EH (cell line): Measurements from ENCODE around the gene DCBLD2.
"Not testable (repeated sequence)": the region's sequence is repeated elsewhere in the genome, so short reads cannot be mapped to it uniquely, and the experiment has no call there.

Experiments
- DNase-seq: peaks from one replicate; pipeline ENCODE4 v3.0.0-alpha.2; 2015; ENCODE audit warnings: low read depth

Gene DCBLD2

DNA sequence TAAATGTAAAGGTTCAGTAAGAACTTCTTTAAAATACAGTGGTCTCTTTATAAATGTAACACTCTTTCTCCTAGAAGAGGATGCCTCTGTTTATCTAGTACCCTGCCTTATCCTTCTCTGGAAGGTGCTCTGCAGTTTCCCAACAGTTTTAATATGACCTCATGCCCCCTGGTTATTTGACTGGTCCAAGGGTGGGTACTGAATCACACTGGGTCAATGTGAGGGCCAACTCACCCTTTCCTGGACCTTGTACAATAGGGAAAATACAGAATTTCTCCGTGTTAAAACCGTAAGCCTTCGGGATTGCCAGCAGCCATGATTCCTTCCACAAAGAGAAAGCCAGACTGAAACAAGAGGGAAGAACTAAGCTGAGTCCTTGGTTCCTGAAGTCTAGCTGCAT is 9.2 kb downstream of the DCBLD2 start:
- DNase-seq = no peak

DNA sequence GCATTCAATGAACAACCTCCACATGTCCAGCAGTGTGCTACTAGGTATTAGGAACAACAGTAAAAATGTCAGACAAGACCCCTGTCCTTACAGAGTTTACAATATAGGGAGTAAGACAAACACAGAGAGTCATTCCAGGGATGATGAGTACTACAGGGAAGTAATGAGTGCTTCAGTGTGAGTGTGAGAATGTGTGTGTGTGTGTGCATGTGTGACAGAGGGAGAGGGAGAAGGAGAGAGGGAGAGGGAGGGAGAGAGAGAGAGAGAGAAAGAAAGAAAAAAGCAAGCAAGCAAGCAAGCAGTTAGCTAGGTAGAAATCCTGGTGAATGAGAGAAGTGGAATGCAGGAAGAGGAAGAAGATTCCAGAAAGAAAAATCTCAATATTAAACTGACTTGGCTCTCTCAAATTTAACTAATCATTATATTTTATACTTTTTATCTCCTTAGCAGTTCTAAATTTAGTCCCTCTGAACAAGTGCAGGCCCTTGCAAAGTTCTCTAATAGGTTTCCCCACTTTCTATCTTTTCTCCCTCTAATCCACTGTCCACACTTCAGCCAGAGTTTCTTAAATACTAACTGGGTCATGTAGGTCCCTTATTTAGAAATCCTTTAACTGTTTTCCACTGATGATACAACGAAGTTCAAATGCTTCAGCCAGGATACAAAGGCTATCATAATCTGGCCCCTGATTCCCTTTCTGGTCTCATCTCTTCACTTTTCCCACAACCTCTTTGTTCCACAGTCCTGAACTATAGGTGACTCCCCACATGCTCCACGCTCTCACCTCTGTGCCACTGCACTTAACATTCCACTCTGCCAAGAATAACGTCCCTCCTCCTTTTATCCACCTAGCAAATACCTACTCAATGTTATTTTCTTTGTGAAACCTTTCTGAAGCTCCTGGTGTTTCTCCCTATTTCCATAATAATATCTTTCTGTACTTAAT is 10.3 kb downstream of the DCBLD2 start:
- DNase-seq = peak; percentile 47

GRCh38 chr3:98890181-98890835 is 11.2 kb downstream of the DCBLD2 start:
- DNase-seq = no peak

DNA sequence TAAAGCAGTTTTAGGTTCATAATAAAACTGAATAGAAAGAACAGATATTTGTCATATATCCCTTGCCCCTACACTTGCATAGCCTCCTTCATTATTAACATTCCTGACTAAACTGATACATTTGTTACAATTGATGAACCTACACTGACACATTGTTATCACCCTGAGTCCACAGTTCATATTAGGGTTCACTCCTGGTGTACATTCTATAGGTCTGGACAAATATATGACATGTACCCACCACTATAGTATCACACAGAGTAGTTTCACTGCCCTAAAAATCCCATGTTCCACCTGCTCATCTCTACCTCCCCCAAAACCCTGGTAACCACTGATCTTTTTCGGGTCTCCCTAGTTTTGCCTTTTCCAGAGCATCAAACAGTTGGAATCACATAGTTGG is 13.8 kb downstream of the DCBLD2 start:
- no peak for DNase-seq

DNA sequence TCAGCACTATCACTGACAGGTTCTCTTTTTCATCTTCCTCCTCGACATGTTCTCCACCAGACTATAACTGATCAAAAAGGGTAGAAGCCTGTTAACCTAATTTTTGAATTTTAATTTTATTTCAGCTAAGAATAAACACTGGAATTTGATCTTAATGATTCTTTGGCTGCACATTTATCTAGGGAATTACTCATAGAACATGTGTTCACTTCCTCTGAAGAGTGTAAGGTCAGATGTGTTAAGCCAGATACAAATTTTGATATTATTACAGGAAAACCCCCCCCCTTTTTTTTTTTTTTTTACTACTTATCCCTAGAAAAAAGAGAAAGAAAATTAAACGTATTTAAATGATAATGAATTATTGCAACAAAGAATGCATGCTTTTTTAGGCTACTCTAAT is 15.0 kb downstream of the DCBLD2 start:
- peak; percentile 16 for DNase-seq

DNA sequence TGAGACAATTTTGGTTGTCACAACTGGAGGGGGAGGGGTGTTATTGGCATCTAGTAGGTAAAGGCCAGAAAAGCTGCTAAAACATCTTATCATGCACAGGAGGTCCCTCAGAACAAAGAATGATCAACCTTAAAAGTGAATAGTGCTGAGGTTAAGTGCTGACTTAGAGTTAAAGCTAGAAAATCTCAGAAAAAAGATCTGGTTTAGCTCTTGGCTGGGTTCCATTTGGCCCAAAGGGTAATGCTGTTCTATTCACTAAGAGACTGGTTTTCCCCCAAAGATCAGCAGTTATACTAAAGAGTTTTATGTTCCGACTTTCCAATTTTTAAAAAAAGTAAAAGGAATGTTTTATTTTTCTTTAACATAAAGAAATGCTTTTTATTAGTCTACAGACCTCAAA is 15.6 kb downstream of the DCBLD2 start:
- DNase-seq = peak; percentile 52

GRCh38 chr3:98884675-98885371 is 16.7 kb downstream of the DCBLD2 start:
- peak; percentile 78 for DNase-seq

DNA sequence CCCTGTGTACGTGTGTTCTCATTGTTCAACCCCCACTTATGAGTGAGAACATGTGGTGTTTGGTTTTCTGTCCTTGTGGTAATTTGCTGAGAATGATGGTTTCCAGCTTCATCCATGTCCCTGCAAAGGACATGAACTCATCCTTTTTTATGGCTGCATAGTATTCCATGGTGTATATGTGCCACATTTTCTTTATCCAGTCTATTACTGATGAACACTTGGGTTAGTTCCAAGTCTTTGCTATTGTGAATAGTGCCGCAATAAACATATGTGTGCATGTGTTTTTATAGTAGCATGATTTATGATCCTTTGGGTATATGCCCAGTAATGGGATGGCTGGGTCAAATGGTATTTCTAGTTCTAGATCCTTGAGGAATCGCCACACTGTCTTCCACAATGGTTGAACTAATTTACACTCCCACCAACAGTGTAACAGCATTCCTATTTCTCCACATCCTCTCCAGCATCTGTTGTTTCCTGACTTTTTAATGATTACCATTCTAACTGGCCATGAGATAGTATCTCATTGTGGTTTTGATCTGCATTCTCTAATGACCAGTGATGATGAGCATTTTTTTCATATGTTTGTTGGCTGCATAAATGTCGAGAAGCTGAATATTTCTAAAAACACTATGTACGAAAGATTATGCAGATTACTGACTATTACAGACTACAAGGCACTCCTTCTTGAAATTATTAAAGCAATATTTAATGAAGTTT is 18.7 kb downstream of the DCBLD2 start:
- peak; percentile 81 for DNase-seq

DNA sequence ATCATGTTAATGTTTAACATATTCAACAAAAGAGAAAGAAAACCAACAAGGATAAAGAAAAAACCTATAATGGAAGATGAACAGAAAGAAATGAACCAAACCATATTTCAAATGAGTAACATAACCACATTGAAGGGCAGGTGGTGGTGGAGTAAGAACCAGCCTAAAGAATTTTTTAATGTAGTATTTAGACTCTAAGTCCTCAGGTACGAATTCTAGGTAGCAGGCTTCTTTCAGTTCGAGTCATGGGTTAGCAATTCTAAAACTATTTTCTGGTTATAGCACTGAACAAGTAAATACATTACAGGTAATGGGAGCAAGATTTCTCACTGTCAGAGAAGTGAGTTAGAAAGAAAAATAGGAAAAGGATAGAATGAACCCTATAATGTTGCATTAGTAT is 24.4 kb downstream of the DCBLD2 start:
- no peak for DNase-seq

DNA sequence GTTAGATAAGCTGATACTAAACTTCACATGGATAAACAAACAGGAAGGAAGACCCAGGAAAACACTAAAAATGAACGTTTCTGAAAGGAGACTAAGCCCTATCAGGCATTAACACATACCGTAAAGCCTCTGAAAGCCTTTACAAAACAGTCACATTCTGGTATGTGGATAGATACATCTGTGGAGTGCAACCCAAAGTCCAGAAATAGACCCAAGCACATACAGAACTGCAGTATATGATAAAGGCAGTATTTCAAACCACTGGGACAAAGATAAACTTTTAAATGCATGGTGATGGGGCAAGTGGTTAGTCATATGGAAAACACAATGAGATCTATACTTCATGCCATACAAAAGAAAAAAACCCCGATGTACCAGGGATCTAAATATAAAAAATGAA is 26.0 kb downstream of the DCBLD2 start:
- DNase-seq = peak; percentile 39

DNA sequence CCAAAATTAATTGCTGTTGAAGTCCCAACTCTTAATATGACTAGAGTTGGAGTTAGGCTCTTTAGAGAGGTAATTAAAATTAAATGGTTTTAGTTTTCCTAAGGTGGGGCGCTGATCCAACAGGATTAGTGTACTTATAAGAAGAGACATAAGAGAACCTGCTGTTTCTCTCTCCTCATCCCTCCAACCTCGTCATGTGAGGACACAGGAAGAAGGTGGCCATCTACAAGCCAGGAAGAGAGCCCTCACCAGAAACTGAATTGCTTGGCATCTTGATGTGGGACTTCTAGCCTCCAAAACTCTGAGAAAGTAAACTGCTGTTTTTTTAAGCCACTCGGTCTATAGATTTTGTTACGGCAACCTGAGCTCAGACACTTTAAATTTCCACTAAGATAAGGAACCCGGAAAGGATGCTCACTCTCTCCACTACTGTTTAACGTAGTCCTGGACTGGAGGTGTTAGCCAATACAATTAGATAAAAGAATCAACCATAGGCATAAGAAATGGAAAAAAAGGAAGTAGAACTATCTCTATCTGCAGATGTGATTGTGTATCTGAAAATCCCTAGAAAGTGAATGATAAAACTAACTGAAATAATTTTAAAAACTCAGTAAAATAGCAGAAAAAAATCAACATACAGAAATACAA is 26.8 kb downstream of the DCBLD2 start:
- DNase-seq = no peak

DNA sequence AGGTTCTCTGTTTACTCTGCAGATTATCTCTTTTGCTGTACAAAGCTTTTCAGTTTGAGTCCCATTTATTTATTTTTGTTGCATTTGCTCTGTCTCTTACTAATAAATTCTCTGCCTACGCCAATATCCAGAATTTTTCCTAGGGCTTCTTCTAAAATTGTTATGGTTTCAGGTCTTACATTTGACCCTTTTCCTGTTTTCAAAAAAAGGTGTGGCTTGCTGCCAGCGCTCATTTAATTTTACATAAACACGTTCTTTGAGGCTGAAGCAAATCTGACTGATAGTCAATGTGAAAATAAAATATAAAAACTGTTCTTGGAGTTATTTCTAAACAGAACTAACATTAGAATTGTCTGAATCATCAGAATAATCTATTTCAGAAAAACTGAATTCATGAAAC is 32.1 kb downstream of the DCBLD2 start:
- DNase-seq = no peak

GRCh38 chr3:98857971-98858370 is 43.5 kb downstream of the DCBLD2 start:
- DNase-seq = not testable (repeated sequence)

DNA sequence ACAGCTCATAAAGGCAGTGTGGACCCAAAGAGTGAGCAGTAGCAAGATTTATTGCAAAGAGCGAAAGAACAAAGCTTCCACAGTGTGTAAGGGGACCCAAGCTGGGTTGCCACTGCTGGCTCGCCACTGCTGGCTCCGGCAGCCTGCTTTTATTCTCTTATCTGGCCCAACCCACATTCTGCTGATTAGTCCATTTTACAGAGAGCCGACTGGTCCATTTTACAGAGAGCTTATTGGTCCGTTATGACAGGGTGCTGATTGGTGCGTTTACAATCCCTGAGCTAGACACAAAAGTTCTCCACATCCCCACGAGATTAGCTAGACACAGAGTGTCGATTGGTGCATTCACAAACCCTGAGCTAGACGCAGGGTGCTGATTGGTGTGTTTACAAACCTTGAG is 44.2 kb downstream of the DCBLD2 start:
- not testable (repeated sequence) for DNase-seq

GRCh38 chr3:98856724-98857123 is 44.8 kb downstream of the DCBLD2 start:
- no peak for DNase-seq

GRCh38 chr3:98855806-98856400 is 45.6 kb downstream of the DCBLD2 start:
- DNase-seq = peak; percentile 89

DNA sequence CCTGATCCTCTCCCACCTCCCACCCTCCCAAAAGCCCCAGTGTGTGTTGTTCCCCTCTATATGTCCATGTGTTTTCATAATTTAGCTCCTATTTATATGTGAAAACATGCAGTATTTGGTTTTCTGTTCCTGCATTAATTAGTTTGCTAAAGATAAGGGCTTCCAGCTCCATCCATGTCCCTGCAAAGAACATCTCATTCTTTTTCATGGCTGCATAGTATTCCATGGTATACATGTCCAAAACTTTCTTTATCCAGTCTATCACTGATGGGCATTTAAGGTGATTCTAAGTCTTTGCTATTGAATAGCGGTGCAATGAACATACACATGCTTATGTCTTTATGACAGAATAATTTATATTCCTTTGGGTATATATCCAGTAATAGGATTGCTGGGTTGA is 53.4 kb downstream of the DCBLD2 start:
- DNase-seq = no peak

- peak; percentile 86 for DNase-seq
These were observed 55.4 kb downstream of the DCBLD2 start for GRCh38 chr3:98846101-98846500.

DNA sequence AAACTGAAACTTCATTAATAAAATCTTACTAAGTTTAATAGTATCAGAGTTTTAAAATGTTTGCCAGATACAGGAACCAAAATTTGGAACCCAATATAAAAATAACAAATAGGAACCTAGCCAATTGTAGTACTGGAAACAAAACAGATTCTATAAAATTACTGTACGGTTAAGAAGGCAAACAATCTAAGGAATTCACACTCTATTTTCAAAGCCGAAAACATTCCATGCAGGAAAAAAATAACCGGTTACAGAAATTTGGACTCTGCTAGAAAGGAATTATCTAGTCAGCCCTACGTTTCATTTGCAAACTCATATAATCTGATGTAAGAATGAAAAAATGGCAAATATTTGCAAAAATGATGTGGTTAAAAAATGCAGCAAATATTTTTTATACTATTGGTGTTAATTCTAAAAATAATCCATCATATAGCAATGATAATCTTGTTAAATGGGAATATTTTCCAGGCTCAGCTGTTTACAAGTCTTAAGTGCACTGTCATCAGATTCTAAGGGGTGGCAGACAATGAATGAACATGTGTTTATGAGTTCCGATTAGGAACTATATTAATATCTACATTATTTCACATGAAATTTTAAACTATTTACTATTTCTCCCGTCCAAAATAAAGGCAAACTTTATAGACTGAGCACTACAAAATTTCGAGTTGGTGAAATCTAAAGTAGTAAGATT is 58.1 kb downstream of the DCBLD2 start:
- DNase-seq = peak; percentile 47

- DNase-seq = peak; percentile 48
These were observed 61.6 kb downstream of the DCBLD2 start for GRCh38 chr3:98839846-98840245.

DNA sequence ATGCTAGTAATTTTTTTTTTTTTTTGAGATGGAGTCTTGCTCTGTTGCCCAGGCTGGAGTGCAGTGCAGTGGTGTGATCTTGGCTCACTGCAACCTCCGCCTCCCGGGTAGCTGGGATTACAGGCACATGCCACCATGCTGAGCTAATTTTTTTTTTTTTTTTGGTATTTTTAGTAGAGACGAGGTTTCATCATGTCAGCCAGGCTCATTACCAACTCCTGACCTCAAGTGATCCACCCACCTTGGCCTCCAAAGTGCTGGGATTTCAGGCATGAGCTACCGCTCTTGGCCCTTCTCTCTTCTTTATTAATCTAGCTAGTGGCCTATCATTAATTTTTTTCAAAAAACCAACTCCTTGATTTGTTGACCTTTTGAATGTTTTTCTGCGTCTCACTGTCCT is 70.4 kb downstream of the DCBLD2 start:
- not testable (repeated sequence) for DNase-seq
